ENCODE measurements around the gene NPL.
A peak's percentile ranks its signal among the peaks of the same experiment; 100 is the strongest.

Gene NPL

GRCh38 chr1:182789138-182790076, at the start of gene NPL:
TSS of gene NPL (plus strand) at chr1:182789773. CDS start at chr1:182794372, 4,599 bp downstream.
- peak; percentile 93 for DNase-seq

GRCh38 chr1:182740120-182740519, 49.5 kb upstream of the NPL start:
- DNase-seq, result no peak

DNA sequence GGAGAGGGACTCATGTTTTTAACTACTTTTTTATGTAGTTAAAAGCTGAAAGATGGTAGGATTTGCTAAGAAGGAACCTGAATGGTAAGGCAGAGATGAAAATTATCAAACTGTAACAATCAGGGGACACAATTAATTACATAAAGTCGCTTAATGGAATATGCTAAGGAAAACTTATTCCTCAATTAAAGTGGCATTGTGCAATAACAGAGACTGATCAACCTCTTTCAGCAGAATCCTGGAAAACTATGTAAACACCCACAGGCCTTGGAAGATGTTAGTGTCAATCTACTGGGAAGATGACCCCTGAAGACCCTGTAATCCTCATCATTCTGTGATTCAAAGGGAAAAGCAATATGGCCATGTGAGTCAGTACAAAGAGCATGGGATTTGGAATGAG, 46.8 kb upstream of the NPL start:
- no peak for DNase-seq

GRCh38 chr1:182752077-182752988, 37.2 kb upstream of the NPL start:
- DNase-seq, result no peak

GRCh38 chr1:182754087-182754486, 35.5 kb upstream of the NPL start:
- no peak for DNase-seq

- no peak for DNase-seq
These were observed 34.8 kb upstream of the NPL start for GRCh38 chr1:182754543-182755314.

DNA sequence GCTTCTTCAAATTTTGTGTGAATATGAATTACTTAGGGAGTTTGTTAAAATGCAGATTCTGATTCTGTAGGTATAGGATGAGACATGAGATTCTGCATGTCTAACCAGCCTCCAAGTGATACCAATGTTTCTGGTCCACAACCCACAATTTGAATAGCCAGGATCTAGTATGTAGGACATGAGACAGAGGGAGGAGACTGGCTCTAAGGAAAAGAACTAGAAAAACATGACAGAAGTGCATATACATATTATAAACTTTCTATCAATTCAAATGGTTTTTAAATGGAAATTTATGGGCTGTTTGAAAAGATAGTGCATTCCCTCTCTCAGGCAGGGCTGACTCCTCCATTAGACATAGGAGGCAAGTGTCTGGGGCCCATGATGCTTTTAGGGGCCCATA, 33.9 kb upstream of the NPL start:
- no peak for DNase-seq

- no peak for DNase-seq
These were observed 33.1 kb upstream of the NPL start for GRCh38 chr1:182756423-182756822.

DNA sequence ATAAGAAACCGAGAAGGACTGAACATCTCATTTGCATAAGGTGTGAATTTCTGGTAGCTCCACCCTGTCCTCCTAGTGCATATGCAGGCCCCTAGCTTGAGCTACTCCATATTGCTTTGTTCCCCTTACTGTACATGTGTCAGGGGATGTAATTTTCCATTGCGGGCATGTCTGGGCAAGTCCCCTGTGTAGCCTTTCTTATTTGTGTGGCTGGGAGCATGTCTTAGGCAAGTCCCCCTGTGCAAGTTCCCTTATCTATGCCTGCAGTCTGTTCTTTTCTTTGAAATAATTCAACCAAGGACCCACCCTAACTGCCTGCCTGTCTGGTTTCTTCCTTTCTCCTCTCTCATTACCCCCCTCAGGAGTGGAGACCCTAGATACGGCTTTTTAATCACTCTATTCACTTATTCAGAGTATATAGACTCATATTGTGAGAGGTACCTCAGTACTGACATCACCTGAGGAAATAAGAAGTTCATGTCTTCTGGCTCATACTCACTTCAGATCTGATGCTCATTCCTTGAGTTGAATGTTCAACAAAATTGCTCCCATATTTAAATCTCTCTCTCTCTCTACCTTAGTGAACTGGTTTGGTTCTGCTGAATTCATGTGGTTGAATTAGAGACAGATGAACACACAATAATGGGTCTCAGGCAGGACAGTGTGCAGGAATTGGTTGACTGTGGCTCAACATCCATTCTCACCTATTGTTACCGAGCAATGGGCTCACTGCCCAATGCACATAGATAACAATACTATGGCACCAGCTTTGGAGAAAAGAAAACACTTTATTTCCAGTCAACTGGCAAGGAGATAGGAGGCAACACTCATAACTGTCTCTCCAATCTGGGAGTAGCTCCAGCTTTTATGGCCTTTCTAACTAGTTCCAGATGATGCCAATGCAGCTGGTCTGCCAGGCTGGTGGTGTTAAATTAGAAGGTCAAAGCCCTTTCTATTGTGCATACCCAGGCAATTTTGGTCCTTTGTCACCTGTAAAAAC, 27.9 kb upstream of the NPL start:
- peak; percentile 24 for DNase-seq

DNA sequence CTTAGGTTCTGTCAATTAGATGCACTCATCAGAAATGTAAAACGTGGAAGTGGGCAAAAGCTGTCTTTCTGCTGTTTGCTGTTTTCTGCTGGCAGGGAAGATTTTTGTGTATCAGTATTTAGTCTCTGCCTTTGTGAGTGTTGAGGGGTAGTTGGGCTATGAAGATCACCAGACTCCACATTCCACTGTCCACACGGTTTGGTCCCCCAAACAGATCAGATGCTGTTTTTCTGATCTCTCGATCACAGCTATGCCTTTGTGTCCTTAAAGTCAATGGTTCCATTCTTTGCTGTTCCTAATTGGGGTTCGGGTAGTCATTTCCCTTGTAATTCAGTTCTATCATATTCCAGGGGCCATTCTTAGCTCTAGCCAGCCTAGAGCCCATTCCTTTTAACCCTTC, 27.0 kb upstream of the NPL start:
- no peak for DNase-seq

- DNase-seq, result no peak
These were observed 25.4 kb upstream of the NPL start for GRCh38 chr1:182764029-182764727.

DNA sequence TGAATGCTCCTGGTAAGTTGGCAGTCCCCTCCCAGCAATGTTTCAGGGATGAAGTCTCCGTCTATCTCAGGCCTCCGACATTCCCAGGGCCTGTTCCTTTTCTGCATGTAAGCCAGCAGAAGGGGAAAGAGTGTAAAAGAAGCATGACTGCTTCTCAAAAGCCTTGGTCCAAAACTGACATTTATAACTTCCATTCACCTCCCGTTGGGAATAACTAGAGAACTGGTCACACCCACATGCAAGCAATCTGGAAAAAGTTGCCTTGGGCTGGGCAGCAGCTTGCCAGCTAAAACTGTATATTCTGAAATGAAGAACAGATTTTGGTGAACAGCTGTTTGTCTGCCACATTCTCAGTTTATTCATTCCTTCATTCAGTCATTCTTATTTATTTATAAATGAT, 24.2 kb upstream of the NPL start:
- DNase-seq, result no peak

DNA sequence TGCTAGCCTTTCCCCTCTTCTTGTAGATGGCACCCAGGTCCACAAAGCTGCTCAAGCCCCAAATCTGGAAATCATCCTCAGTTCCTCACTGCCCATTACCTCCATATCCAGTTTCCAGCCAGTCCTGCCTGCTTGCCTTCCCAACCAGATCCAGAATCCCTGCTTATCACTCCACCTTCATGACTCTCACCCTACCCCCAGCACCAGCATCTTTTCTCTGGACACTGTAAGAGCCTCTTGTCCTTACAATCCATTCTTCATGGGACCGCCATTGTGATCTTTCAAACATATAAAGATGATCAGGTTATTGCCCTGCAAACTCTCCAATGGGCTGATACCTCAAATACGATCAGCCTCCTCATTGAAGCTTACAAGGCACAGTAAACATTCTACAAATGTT, 23.5 kb upstream of the NPL start:
- DNase-seq, result no peak

- DNase-seq, result no peak
These were observed 22.5 kb upstream of the NPL start for GRCh38 chr1:182766881-182767645.

GRCh38 chr1:182768963-182769362, 20.6 kb upstream of the NPL start:
- DNase-seq, result no peak

- no peak for DNase-seq
These were observed 19.3 kb upstream of the NPL start for GRCh38 chr1:182770232-182770631.

DNA sequence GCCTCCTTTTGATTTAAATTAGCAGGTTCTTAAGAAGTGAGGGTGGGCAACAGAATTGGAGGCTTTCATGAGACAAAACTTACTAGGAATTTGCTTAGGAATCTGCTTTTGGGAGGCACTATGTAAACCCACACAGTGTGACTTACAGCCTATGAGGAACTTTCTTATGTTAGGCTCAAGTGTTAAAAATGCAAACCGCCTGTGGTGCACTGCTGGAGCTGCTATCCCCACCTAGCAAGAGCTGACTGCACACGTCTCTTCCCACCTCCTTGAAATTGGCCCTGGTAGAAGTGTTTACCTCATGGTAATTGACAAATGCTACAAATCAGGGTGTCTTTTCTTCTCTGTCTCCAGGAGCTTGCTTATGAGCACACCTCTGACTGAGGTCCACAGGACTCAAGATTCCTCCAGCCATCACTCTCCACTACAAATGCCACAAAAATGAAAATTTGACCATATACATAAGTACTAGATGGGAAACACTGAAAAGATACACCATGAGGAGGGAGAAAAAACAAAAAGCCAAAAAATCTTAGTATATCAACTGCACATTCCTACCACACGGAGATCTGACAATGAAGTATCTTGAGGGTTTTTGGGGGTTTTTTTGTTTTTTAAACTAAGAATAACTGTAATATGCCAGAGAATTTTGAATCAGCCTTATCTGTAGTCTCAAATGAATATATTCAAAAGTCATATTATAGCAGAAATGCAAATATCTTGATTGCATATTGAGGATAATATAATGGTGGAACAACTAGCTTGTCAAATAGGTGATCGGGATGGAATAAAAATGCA, 18.2 kb upstream of the NPL start:
- DNase-seq, result no peak

GRCh38 chr1:182777386-182777785, 12.2 kb upstream of the NPL start:
- DNase-seq, result no peak

- no peak for DNase-seq
These were observed 10.7 kb upstream of the NPL start for GRCh38 chr1:182778862-182779261.
